Suprapubic skin (tissue), 3 donors: ENCODE measurements around the gene ACAT2.

Source experiments
- POLR2A ChIP-seq, 2 donors: fragments of 450-650 bp; IDR thresholded peaks; one replicate each; pipeline ENCODE4 v1.6.1; 2017; ENCODE audit warnings: antibody characterized with exemption in 2 of 2, mild to moderate bottlenecking in 2 of 2, moderate library complexity in 2 of 2
- TF ChIP-seq, protein P1 (sequence below), 2 donors: fragments of 200-600 bp in 1 of 2; fragments of 450-650 bp in 1 of 2; sonication (generic) in 1 of 2; IDR thresholded peaks; one replicate each; pipeline ENCODE4 v1.5.1; 2016 to 2019; ENCODE audit warnings: antibody characterized with exemption in 2 of 2, mild to moderate bottlenecking in 1 of 2, moderate library complexity in 1 of 2

DNA sequence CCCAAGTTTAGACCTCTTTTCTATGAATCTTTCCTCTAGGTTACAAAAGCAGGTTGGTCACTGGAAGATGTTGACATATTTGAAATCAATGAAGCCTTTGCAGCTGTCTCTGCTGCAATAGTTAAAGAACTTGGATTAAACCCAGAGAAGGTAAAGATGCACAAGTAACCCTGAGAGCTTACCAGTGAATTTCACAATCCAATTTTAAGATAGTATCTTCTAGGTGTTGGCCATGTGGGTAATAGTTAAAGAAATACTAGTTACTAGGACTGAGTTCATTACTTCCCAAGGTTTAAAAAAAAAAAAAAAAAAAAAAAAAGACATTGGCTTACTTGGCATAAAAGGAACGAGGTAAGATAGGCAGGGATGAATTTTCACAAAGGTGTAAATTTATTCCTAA, 16.3 kb downstream of the ACAT2 start:
- TF ChIP-seq, protein P1, sequence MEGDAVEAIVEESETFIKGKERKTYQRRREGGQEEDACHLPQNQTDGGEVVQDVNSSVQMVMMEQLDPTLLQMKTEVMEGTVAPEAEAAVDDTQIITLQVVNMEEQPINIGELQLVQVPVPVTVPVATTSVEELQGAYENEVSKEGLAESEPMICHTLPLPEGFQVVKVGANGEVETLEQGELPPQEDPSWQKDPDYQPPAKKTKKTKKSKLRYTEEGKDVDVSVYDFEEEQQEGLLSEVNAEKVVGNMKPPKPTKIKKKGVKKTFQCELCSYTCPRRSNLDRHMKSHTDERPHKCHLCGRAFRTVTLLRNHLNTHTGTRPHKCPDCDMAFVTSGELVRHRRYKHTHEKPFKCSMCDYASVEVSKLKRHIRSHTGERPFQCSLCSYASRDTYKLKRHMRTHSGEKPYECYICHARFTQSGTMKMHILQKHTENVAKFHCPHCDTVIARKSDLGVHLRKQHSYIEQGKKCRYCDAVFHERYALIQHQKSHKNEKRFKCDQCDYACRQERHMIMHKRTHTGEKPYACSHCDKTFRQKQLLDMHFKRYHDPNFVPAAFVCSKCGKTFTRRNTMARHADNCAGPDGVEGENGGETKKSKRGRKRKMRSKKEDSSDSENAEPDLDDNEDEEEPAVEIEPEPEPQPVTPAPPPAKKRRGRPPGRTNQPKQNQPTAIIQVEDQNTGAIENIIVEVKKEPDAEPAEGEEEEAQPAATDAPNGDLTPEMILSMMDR (IDR thresholded peaks at IDR 0.05): no peak
- no peak for TF ChIP-seq POLR2A (IDR thresholded peaks at IDR 0.05)
